HG02970 (cell line): ENCODE measurements around the gene TTYH3.

ENCODE experiments used
- ATAC-seq: cut with Tn5 transposase; IDR thresholded peaks from one replicate; pipeline ENCODE4 v1.9.1; 2021; ENCODE audit warnings: mild to moderate bottlenecking, moderate library complexity, moderate number of reproducible peaks; ENCODE audit not compliant: unreplicated experiment, low FRiP score

TTYH3 gene

DNA sequence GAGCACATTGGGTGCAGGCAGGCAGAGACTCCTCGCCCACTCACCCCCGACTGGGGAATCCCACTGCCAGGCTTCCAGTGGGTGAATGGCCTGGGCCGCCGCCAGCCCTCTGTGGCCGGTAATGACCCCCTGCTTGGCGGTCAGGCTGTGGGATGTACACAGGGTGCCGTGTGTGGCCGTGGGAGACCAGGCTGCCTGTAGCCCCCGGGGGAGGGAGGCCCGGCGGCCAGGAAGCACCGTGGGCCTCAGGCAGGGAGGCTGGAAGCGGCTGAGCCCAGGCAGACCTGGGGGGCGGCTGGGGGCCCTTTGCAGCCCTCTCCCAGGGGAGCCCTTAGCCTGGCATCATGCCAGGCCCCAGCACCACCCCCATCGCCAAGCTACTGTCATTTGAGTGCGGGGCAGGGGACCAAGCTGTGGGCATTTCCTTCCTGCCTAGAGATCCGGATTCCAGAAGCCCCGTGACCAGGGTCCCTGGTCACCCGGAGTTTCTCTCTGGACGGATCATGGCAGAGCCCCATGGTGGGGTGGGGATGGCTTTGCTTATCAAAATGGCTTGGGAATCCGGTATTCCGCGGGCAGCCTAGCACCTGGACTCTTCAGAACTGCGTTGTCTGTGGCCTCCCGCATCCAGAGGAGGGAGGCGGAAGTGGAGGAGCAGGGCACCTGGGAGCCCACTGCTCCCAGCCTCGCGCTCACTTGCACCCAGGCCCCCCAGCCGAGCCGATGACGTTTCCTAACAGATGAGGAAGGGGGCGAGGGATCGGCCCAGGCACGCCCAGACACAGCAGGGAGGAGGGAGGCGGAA lies 1.1 kb downstream of the TTYH3 start:
- ATAC-seq, result no peak

DNA sequence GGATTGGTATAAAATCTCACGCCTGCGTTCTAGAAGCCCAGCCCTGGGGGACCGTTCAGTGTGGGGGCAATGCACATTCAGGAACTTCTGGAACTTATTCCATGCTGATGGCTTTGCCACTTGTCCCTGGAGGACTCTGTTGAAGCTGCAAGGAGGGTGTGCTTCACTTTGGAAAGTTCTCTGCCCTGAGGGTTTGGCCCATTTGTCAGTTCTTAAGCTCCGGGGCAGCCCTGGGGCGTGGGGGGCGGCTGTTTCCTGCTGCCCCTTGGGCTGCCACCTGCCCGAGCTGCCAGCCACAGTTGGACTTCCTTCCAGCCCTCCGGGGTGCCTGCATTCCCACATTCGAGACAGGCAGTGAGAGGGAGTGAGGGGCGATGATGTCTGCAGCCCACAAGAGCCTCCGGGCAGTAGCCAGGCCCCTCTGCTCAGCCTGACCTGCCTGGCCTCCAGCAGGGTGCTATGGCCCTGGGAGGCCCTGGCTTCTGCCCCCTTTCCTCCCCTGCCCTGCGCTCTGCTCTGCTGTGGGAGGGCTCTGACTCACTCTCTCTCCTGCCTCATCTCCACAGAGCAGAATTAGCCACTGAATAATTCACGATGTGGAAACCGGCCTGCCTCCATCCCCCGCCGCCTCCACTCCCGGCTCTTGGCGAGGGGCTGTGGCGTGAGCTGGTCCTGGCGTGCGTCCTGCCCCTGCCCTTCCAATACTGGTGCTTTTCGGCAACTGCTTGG lies 1.9 kb downstream of the TTYH3 start:
- ATAC-seq, result no peak

DNA sequence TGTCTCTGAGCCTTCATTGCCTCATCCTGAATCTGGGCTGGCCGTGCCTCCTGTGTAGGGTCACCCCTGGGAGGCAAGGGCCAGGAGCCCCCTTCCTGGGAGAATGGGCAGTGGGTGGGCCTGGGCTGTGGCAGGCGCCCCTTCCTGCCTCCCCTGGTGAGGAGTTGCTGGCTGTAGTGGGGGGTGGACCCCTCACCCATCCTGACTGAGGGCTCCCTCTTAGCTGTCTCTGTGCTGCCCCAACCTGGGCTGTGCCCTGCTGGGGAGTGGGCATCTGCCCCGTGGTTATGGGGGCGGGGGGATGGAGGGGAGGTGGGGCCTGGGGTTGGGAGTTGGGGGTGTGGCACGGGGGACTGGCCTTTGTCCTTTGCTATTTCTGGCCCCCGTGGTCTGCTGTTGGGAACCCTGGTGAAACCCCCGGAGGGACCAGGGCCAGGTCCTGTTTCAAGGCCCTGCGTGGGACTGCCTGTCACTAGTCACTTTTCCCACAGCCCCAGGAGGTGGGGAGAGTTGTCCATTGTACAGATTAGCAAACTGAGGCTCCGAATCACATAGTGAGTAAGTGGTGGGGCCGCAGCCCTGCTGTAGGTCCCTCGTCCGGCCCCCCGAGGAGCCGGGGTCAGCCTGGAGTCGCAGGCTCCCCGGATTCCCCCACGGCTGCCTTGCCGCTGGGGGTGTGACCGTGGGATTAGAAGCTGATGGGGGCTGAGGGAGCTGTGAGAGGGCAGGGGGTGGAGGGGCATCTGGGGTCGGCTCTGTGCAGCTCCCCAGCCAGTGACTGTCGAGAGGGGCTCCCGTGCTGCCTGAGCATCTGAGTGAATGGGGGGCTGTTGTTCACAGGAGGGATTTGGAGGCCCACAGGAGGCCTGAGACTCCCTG lies 2.7 kb downstream of the TTYH3 start:
- no peak for ATAC-seq

DNA sequence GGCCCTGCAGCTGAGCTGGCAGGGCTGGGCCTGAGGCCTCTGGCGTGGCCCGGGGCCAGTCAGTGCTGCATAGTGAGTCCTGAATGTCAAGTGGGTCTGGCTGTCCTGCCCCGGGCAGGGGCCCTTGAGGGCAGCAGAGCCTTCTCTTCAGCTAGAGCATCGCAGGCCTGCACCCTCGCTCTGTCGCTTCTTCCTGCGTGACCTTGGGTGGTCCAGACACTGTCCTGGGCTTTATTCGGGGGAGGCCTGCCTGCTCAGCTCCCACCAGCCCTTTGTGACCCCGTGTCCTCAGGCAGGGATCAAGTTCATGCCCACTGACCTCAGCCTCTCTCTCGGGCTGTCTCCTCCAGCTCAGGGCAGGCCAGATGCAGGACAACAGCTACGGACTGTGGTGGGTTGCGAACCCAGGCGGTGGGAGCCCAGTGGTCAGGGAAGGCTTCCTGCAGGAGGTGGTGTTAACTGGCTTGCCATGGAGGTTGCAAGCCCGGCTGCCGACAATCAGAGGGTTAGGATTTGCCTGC lies 3.4 kb downstream of the TTYH3 start:
- no peak for ATAC-seq

DNA sequence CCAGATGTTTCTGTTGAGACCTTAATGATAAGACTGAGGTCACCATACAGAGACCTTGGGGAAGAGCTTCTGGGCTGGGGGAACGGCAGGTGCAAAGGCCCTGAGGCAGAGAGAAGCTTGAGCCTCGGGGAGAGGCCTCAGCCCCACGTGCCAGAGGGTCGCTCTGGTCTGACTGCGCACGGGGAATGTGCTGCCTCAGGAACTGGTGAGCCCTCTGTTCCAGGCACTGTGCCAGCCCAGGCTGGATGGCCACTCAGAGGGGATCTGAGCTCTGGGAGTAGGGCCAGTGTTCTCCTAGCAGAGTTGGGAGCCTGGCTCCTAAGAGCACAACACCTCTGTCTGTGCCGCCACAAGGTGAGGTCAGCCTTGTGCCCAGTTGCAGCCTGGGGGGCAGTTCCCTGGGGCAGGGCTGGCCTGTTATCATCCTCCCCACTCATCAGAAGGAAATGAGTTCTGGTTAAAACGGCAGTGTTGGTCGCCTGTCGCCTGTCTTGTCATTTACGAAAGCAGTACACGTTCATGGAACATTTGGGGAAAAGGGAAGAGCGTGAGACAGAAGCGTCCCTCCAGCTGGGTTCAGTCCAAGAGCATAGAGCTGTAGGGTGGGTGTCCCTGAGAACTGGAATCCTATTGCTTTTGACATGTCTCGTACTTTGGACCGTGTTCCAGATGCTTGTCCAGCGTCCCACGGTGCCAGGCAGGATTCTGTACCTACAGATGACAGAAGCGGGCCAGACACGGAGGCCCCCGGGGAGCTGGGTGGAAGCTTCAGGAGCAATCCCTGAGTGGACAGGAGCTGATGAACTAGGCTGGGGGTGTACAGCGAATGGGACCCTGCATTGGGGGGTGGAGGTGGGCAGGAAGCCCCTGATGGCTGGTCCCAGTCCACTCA lies 4.3 kb downstream of the TTYH3 start:
- no peak for ATAC-seq

DNA sequence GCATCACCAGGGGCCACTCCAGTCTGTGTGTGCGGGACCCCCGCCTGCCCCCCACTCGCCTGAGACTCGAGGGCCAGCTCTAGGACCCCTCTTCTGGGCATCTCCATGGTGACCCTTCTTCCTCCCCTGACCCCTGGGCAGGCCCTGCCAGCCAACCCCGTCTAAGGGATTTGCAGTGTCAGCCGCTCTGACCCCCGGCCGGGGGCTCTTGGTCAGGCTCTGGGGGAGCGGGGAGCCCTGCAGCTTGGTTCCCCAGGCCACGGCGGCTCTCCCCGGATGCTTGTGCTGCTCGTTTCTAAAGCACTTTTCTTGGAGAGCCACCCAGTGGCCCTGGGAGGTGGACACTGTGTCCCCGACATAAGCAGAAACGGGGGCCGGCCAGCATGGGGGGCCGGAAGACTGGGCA lies 5.3 kb downstream of the TTYH3 start:
- ATAC-seq, result no peak

DNA sequence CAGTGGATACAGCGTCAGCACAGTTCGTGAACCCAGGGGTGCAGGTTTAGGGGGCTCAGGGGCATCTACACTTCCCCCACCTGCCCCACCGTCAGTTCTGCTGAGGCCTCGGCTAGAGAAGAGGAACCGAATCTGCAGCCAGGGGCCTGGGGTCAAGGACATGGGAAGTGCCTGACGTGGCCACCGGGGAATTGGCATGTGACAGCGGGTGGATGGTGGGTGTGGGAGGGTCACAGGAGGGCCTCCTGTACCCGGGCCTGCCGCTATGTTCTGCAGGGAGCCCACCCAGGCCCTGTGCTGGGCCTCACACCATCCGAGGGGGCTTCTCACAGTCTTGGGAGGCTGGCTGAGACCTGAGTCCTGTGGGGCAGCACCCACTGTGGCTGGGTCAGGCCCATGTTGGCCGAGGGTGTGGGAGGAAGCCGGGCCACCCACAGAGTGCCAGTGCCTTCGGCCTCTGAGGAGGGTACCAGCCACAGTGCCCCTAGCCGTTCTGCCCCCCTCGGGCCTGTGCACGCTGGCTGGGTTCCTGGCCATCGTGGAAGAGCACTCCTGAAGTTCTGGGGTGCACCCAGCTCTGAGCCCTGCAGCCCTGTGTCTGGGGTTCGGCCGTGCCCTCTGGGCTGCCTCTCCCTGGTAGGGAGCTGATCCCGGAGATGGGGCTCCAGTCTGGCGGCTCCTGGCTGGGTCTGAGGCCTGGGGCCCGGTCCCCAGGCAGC lies 5.9 kb downstream of the TTYH3 start:
- no peak for ATAC-seq

DNA sequence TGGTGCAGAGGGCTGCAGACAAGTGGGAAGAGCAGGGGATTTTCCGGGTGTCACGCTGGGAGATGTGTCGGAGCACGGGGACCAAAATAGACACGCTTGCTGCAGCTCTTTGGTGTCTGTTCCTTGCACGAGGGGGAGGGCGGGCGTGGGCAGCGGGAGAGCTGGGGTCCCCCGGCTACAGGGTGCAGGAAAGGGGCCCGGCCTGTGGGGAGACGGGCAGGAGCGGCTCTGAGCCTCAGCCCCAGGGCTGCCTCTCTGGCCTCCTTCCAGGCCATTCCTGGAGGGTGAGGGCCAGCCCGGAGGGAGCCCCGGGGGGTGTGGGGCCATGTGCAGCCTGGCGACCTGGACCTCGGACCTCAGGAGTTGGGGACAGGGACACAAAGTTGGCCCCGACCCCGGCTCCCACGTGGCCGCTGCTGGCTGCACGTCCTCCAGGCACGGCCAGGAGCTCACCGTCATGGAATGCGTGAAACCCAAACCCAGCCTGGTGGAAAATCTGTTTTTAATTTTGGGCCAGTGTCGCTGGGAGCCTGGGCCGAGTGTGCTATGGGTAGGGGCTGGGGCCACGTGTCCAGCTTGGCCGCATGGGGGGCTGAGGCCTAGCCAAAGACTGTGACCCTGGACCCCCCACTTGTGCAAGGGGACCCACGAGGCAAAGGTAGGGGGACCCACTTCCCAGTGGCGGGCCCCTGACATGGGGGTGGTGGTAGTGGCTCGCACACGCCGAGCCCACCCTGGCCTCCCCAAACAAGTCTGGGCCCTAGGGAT lies 6.6 kb downstream of the TTYH3 start:
- ATAC-seq, result no peak

DNA sequence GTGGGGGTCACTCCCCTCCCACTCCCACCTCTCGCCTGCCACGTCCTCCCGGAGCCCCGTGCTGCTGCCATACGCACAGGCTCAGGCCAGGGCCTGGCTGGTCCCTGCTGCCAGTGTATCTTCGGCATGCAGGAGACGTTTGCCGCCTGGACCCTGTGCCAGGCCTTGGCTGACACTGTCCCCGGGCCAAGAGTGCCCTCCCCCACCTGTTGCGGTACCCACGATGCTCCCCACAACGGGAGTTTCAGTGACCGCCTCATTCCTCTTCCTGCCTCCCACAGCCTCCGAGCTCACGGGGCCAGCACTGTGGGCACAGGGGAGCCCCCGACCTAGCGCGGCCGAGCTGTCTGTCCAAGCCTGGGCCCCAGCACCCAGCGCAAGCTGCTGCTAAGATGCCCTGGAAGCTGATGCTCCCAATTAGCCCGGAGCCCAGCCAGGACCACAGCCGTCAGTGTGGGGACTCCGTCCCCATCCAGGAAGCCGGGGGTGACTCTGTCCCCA lies 7.4 kb downstream of the TTYH3 start:
- ATAC-seq, result no peak

DNA sequence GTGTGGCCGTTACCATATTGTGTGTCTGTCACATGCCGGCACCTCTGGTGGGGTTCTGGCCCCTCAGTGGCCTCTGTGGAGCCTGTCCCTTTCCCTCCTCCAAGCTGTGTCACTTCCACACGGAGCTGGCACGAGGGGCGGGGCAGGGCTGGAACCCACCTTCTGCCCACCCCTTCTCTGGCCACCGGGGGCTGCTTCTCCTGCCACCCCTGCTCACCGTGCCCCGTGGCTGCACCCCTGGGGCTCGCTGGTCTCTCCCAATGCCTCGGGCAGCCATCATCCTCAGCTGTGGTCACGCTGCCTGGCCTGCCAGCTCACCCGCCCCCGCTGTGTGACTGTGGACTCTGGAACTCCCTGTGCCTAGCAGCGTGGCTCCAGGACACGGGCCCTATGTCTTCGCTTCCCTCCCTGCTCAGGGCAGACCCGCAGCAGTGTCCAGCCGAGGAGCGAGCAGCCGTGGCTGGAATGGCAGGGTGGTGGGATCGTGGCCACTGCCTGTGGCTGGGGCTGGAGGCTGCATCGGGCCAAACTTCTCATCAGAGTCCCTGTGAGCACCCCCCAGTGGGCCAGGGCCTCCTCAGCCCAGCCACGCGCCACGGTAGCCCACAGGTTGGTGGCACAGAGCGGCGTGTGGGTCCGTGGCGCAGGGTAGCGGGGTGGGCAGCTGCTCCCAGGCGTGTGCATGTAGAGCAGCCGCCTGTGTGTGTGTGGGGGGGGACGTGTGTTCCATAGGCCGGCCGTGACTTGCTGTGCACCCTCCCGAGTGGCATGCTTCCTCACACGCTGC lies 8.1 kb downstream of the TTYH3 start:
- ATAC-seq, result no peak

DNA sequence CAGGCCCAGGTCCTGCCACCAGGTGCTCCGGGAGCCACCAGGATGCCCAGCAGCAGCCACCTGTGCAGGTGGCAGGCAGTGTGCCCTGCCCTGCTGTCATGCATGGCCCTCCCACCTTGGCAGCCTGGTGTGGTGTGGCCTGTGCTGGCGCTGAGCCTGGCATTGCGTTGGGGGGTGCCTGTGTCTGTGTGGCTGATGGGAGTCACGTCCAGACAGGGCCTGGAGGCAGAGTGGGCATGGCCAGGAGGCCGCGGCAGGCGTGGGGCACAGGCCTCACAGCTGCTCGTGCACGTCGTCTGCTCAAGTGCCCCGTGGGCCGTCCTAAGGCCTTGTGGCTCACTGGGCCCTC lies 8.7 kb downstream of the TTYH3 start:
- ATAC-seq, result no peak

DNA sequence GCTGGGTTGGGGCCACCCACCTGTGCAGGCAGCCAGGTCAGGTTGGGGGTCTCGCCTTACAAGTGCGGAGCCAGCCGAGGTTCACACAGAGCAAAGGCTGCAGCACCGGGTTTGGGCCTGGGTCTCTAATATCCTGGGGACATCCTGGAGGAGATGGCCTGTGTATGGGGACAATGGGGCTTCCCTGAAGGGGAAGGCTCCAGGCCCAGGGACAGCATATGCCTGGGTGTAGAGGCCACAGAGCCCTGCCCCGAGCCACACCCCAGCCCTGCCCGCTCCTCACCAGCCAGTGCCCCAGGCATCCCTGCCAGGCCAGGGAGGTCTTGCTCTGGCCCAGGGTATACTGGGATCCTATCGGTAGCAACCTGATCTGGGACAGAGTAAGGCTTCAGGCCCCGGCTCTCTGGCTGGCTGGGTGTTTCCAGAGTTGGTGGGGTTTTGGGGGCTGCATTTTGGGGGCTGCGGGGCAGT lies 9.1 kb downstream of the TTYH3 start:
- no peak for ATAC-seq

DNA sequence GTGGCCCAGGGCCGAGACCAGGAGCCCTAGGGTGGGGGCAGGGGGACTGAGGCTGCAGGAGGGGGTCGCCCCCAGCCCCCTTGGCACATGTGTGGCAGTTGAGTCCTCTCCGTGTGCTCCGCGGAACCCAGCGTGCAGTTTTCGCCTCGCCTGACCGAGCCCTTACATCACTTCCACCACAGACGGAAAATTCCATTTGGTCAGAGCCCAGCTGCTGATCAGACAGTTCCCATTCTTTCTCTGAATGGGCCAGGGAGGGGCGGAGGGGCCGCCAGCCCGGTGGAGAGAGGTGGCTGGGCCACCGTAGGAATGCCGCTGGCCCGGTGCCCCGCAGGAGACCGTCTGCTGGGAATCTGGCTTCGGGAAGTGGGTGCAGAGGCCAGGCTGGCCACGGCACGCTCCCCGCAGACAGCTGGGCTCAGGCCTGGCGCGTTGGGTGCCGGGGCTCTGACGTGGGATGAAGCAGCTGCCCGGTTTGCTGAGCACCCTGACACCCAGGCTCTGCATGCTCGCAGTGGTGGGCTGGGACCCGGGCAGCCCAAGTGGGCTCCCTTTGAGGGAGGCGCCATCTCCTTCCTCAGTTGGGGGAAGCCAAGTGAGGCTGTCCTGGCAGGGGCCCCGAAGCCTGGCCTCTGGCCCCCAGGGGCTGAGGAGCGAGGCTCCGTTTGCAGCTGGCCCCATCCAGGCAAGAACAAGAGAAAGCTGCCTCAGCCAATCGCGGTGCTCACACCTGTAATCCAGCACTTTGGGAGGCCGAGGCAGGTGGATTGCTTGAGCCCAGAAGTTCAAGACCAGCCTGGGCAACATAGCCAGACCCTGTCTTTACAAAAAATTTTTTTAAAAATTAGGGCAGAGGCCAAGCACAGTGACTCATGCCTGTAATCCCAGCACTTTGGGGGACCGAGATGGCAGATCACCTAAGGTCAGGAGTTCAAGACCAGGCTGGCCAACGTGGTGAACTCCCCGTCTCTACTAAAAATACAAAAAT lies 9.9 kb downstream of the TTYH3 start:
- no peak for ATAC-seq

DNA sequence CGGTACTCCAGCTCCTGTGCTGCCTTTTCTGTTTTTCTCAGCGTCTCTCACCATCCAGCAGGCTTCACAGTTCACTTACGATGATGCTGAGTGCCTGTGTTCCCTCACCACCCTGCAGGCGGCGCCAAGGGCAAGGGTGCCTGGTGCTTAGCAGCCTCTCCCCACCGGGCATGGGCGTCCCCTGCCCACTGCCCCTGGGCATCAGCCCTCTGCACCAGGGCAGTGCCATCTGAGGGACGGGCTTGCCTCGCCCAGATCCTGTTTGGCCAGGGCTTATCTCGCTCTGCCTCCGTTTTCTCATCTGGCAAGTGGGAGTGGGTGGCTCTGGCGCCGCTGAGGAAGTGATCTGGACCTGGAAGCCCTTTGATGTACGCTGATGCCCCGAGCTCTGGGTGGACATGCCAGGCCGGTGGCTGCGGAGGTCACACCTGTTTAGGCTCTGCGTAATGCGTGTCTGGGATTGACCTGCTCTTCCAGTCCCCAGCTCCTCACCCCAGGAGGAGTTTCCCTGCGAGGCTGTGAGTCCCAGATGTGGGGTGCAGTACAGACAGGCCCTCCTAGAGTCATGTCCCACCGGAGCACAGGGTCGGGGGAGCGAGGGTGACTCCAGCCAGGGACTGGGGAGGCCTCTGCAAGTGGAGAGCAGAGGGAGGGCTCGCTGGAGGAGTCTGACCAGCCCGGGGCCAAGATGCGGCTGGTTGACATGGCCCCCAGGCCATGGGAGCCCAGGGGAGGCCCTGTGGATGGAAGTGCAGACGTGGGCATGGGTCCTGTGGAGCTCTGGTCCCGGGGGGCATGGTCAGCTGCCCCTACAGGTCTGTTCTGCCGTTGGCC lies 11.8 kb downstream of the TTYH3 start:
- ATAC-seq, result no peak

DNA sequence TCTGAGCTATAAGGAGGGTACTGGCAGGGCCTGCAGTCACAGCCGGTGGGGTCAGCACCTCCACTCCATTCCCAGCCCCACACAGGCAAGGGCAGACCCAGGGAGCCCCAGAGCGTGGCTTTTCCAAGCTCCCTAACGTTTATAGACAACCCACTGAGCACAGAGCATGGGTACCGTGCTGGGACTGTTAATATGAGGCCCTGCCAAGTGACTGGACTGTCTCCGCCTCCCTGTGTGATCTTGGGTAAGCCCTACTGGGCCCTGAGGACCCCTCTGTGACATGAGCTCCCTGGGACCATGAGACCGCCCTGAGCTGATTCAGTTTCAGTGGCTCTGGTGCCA lies 12.4 kb downstream of the TTYH3 start:
- no peak for ATAC-seq
